HEK293T (cell line): ENCODE data around the gene STEAP3.

Experiments used
- CTCF ChIA-PET: fragments of 350-600 bp; formaldehyde crosslinking; extraction: SDS; loops from one replicate; lab custom pipeline; 2021; ENCODE audit warnings: antibody characterized with exemption, inconsistent platforms; lab: Yijun Ruan, JAX
- POLR2A ChIA-PET: fragments of 350-600 bp; formaldehyde crosslinking; extraction: SDS; loops from one replicate; lab custom pipeline; 2020; ENCODE audit warnings: antibody characterized with exemption, inconsistent platforms; lab: Yijun Ruan, JAX
- DNase-seq: peaks from one replicate; pipeline ENCODE4 v3.0.0; 2012; ENCODE audit warnings: mixed read lengths; ENCODE audit errors: extremely low spot score
- BHLHE40 ChIP-seq: fragments of 450-650 bp; IDR thresholded peaks from 2 replicates; pipeline ENCODE4 v1.6.1; 2016; ENCODE audit warnings: mild to moderate bottlenecking, moderate library complexity, borderline replicate concordance
- CTBP1 ChIP-seq: fragments of 450-650 bp; IDR thresholded peaks from 2 replicates; pipeline ENCODE4 v1.6.1; 2016; ENCODE audit warnings: borderline replicate concordance
- ELF4 ChIP-seq: fragments of 450-650 bp; IDR thresholded peaks from 2 replicates; pipeline ENCODE4 v1.6.1; 2017; ENCODE audit warnings: antibody characterized with exemption
- FOXA1 ChIP-seq: fragments of 450-650 bp; IDR thresholded peaks from 2 replicates; pipeline ENCODE4 v1.6.1; 2016; ENCODE audit warnings: mild to moderate bottlenecking
- FOXK2 ChIP-seq: fragments of 450-650 bp; IDR thresholded peaks from 2 replicates; pipeline ENCODE4 v1.6.1; 2016; ENCODE audit warnings: mild to moderate bottlenecking
- FOXM1 ChIP-seq: fragments of 450-650 bp; IDR thresholded peaks from 2 replicates; pipeline ENCODE4 v1.6.1; 2017; ENCODE audit warnings: mild to moderate bottlenecking, borderline replicate concordance
- HDGF ChIP-seq: fragments of 450-650 bp; IDR thresholded peaks from 2 replicates; pipeline ENCODE4 v1.6.1; 2017; ENCODE audit warnings: antibody characterized with exemption, borderline replicate concordance
- L3MBTL2 ChIP-seq: fragments of 450-650 bp; conservative IDR thresholded peaks from 2 replicates; pipeline ENCODE4 v1.6.1; 2016; ENCODE audit warnings: mild to moderate bottlenecking
- LEF1 ChIP-seq: fragments of 450-650 bp; IDR thresholded peaks from 2 replicates; pipeline ENCODE4 v1.6.1; 2017; ENCODE audit warnings: mild to moderate bottlenecking, borderline replicate concordance
- NFRKB ChIP-seq: fragments of 450-650 bp; IDR thresholded peaks from 2 replicates; pipeline ENCODE4 v1.6.1; 2016; ENCODE audit warnings: mild to moderate bottlenecking, moderate library complexity
- SP1 ChIP-seq: fragments of 450-650 bp; IDR thresholded peaks from 2 replicates; pipeline ENCODE4 v1.6.1; 2017
- SUZ12 ChIP-seq: fragments of 450-650 bp; IDR thresholded peaks from 2 replicates; pipeline ENCODE4 v1.6.1; 2016; ENCODE audit warnings: mild to moderate bottlenecking
- TARDBP ChIP-seq: fragments of 450-650 bp; IDR thresholded peaks from 2 replicates; pipeline ENCODE4 v1.6.1; 2016
- ZNF384 ChIP-seq: fragments of 450-650 bp; IDR thresholded peaks from 2 replicates; pipeline ENCODE4 v1.6.1; 2016
- TF ChIP-seq, protein P1 (sequence below): fragments of 450-650 bp; IDR thresholded peaks from 2 replicates; pipeline ENCODE4 v1.6.1; 2016

The STEAP3 gene

DNA sequence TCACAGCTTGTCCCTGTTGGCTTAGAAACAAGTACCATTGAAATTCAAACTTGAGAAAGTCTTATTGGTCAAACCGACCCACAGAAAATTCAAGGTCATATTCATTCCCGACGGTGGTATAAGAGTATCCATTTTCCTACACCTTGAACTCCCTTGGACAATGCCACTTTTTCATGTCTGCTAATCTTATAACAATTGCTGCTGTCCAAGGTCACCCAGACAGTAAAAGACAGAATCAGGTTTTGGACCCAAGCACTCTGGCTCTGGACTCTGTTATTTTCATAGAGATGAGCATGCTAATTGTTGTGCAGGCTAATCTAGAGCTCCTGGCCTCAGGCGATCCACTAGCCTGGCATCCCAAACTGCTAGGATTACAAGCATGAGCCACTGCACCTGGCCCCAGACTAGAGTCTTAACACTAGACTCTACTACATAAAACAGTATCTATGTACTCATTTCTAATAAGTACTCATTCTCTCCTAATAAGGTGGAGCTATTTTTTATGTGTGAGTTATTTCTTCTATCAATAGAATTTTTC lies 85.2 kb downstream of the STEAP3 start:
- no peak for DNase-seq
- CTCF ChIA-PET: interaction anchor here (0.6 to 0.8 kb wide), 2 partner anchors 168 to 251 kb away, joined by 3 read pairs; no protein-coding TSS in a partner anchor
- POLR2A ChIA-PET: interaction anchor here (1.3 kb wide), 1 partner anchor 58 kb away, joined by 3 read pairs; the partner anchor contains the start of genes C2orf76 and DBI
- TF ChIP-seq L3MBTL2 (no peak), SUZ12 (no peak), CTBP1 (no peak), ELF4 (no peak), HDGF (no peak), ZNF384 (no peak), SP1 (no peak), LEF1 (no peak), FOXK2 (no peak), BHLHE40 (no peak), FOXM1 (no peak), FOXA1 (no peak)
- TF ChIP-seq, protein P1, sequence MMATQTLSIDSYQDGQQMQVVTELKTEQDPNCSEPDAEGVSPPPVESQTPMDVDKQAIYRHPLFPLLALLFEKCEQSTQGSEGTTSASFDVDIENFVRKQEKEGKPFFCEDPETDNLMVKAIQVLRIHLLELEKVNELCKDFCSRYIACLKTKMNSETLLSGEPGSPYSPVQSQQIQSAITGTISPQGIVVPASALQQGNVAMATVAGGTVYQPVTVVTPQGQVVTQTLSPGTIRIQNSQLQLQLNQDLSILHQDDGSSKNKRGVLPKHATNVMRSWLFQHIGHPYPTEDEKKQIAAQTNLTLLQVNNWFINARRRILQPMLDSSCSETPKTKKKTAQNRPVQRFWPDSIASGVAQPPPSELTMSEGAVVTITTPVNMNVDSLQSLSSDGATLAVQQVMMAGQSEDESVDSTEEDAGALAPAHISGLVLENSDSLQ: no peak

DNA sequence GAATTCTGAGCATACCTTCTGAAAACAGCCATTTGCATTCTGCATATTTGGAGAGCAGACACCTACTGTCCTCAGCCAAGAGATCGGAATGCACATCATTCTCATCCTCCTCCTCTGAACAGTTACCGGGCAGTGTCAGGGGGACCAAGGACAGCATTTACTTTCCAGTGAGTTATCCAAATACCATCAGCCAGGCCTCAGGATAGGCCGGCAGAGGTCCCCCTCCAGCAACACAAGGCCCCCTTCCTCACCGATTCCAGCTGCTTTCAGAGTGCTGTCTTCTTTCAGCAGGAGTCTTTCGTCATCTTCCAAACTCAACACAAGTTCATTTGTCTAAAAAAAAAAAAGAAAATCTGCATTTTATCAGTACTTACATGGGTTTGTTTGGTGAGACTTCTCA lies 87.7 kb downstream of the STEAP3 start:
- ChIA-PET CTCF (interaction anchor here (0.6 to 2.2 kb wide), 4 partner anchors 12 to 405 kb away, joined by 3 to 9 read pairs (median 4); no protein-coding TSS in a partner anchor), POLR2A (no interaction called here)
- DNase-seq: no peak
- TF ChIP-seq ZNF384: no peak
- TF ChIP-seq SUZ12: no peak
- TF ChIP-seq FOXM1: no peak
- no peak for TF ChIP-seq TARDBP
- TF ChIP-seq HDGF: no peak
- TF ChIP-seq CTBP1: no peak
- TF ChIP-seq LEF1: no peak
- TF ChIP-seq FOXK2: no peak
- no peak for TF ChIP-seq NFRKB
- TF ChIP-seq BHLHE40: no peak
- TF ChIP-seq, protein P1: no peak
- no peak for TF ChIP-seq ELF4
- no peak for TF ChIP-seq L3MBTL2

DNA sequence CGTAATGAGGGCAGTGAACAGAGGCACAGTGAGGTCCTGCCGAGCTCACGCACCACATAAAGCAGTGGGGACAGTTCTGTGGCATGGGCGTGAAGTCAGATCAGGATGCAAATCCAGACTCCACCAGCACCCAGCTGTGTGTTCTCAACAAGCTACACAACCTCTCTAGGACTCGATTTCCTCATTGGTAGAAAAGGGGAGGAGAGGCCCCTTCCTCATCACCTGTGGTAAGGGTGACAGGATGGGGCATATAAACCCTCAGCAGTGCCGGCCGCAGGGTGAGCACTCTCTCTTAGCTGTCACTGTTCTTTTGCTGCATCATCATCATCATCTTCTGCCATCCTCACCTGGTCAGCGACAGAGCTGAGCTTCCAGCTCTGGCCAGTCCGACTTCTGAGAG lies 88.2 kb downstream of the STEAP3 start:
- DNase-seq: no peak
- POLR2A ChIA-PET: no interaction called here
- TF ChIP-seq FOXK2: no peak
- TF ChIP-seq SUZ12: no peak
- no peak for TF ChIP-seq BHLHE40
- TF ChIP-seq ELF4: no peak
- TF ChIP-seq ZNF384: no peak
- no peak for TF ChIP-seq HDGF
- TF ChIP-seq NFRKB: no peak
- no peak for TF ChIP-seq L3MBTL2
- no peak for TF ChIP-seq FOXA1
- TF ChIP-seq SP1: no peak
- CTCF ChIA-PET: interaction anchor here (0.6 to 2.2 kb wide), 4 partner anchors 92 to 405 kb away, joined by 3 to 9 read pairs (median 4); no protein-coding TSS in a partner anchor
